HepG2 (cell line): ENCODE measurements around the gene ORMDL3. TPM values are rescaled to one million over a fixed set of nuclear protein-coding genes. Genes with fewer than 3 reads are reported as not detected.

Source experiments
- BCL6 ChIP-seq: IDR thresholded peaks from 2 replicates; pipeline ENCODE4 v1.6.1; 2016; ENCODE audit warnings: missing genetic modification reagents, missing compliant biosample characterization
- GATAD2A ChIP-seq: IDR thresholded peaks from 2 replicates; pipeline ENCODE4 v1.6.1; 2016
- KLF16 ChIP-seq, 2 experiments: sonication (generic) in 1 of 2; formaldehyde crosslinking in 1 of 2; IDR thresholded peaks; 2 replicates each; pipeline versions ENCODE4 v1.6.1 to v1.8.0; 2016 to 2023; ENCODE audit warnings: missing genetic modification reagents in 2 of 2, missing compliant biosample characterization in 1 of 2
- NFIC ChIP-seq: IDR thresholded peaks from 2 replicates; pipeline ENCODE4 v1.6.1; 2012; ENCODE audit warnings: mild to moderate bottlenecking, low read length, inconsistent platforms
- RFXAP ChIP-seq: sonication (generic); formaldehyde crosslinking; IDR thresholded peaks from 2 replicates; pipeline ENCODE4 v1.4.0; 2020; ENCODE audit warnings: missing genetic modification reagents, borderline replicate concordance
- YEATS4 ChIP-seq: sonication (generic); formaldehyde crosslinking; IDR thresholded peaks from 2 replicates; pipeline ENCODE4 v1.4.0; 2020; ENCODE audit warnings: missing genetic modification reagents, borderline replicate concordance
- ZNF296 ChIP-seq: sonication (generic); formaldehyde crosslinking; conservative IDR thresholded peaks from 2 replicates; pipeline ENCODE4 v1.5.0; 2020; ENCODE audit warnings: mild to moderate bottlenecking, missing genetic modification reagents
- ZNF598 ChIP-seq: sonication (generic); formaldehyde crosslinking; IDR thresholded peaks from 2 replicates; pipeline ENCODE4 v1.5.1; 2020; ENCODE audit warnings: mild to moderate bottlenecking, missing genetic modification reagents, borderline replicate concordance
- polyA plus RNA-seq, 8 experiments: library from polyadenylated mRNA; depleted of rRNA in 3 of 8; stranded (reverse) in 7 of 8; unstranded in 1 of 8; fragments of >200 nt; fragmentation: Illumina TruSeq in 4 of 8; extraction: Trizol in 4 of 8; gene quantifications; 2 replicates each; pipeline versions ENCODE4 v1.2.1 to v1.2.3, GENCODE V29; 2011 to 2016; ENCODE audit warnings: low read depth in 4 of 8, missing spikeins in 1 of 8, mixed read lengths in 1 of 8; ENCODE audit not compliant: insufficient read depth in 1 of 8
- total RNA-seq, 5 experiments: library from RNA; depleted of rRNA; stranded (reverse); fragments of >200 nt; fragmentation: Illumina TruSeq; extraction: Trizol; gene quantifications; 2 replicates each; pipeline ENCODE4 v1.2.3, GENCODE V29; 2016; ENCODE audit warnings: low read depth in 1 of 5
- TF ChIP-seq, protein P1 (sequence below): sonication (generic); formaldehyde crosslinking; IDR thresholded peaks from 2 replicates; pipeline ENCODE4 v1.5.0; 2020; ENCODE audit warnings: mild to moderate bottlenecking, missing genetic modification reagents, moderate library complexity
- TF ChIP-seq, protein P2 (sequence below): sonication (generic); formaldehyde crosslinking; IDR thresholded peaks from 2 replicates; pipeline ENCODE4 v1.5.0; 2020; ENCODE audit warnings: mild to moderate bottlenecking, missing genetic modification reagents
- TF ChIP-seq, protein P3 (sequence below), 2 experiments: sonication (generic) in 1 of 2; formaldehyde crosslinking in 1 of 2; IDR thresholded peaks; 2 replicates each; pipeline versions ENCODE4 v1.4.0 to v1.6.1; 2016 to 2020; ENCODE audit warnings: borderline replicate concordance in 1 of 2, low read depth in 1 of 2, mild to moderate bottlenecking in 1 of 2, missing genetic modification reagents in 1 of 2

Gene ORMDL3
- total and polyA plus RNA-seq, 2 of the 13 experiments (the other 11 are each of a cell fraction or from before 2014, with no cell fraction given): 181 to 384 TPM

DNA sequence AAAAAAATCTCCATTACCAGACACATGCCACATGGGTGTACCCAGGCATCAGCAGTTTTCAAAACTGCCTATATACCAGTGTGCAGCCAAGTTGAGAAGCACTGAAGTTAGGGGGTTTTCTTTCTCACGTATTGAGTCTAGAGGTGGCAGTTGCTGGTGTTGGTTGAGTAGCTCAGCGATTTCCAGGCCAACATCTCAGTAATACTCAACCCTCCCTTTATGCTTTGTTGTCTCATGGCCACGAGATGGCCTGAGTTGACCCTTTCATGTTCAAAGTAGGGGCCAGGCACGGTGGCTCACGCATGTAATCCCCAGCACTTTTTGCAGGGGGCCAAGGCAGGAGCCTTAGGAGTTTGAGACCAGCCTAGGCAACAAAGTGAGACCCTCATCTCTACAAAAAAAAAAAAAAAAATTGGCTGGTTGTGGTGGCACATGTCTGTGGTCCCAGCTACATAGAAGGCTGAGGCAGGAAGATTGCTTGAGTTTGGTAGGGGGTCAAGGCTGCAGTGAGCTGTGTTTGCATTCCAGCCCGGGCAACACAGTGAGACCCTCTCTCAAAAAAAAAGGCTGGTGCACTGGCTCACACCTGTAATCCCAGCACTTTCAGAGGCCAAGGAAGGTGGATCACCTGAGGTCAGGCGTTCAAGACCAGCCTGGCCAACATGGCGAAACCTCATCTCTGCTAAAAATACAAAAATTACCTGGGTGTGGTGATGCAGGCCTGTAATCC is 10.9 kb upstream of the ORMDL3 start (continued):
- TF ChIP-seq, protein P1, sequence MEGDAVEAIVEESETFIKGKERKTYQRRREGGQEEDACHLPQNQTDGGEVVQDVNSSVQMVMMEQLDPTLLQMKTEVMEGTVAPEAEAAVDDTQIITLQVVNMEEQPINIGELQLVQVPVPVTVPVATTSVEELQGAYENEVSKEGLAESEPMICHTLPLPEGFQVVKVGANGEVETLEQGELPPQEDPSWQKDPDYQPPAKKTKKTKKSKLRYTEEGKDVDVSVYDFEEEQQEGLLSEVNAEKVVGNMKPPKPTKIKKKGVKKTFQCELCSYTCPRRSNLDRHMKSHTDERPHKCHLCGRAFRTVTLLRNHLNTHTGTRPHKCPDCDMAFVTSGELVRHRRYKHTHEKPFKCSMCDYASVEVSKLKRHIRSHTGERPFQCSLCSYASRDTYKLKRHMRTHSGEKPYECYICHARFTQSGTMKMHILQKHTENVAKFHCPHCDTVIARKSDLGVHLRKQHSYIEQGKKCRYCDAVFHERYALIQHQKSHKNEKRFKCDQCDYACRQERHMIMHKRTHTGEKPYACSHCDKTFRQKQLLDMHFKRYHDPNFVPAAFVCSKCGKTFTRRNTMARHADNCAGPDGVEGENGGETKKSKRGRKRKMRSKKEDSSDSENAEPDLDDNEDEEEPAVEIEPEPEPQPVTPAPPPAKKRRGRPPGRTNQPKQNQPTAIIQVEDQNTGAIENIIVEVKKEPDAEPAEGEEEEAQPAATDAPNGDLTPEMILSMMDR (CRISPR knock-in tag): peak; percentile 68
- peak; percentile 33; the same call in 1 of the 2 replicates for TF ChIP-seq GATAD2A (CRISPR knock-in tag)
- TF ChIP-seq BCL6 (CRISPR knock-in tag): peak; percentile 61; the same call in 1 of the 2 replicates
- TF ChIP-seq ZNF598 (CRISPR knock-in tag): peak; percentile 56; the same call in 1 of the 2 replicates
- no peak for TF ChIP-seq ZNF296 (CRISPR knock-in tag)
- 0 out of 2 replicates have a peak, but pooled peaks have one; percentile 50 for TF ChIP-seq YEATS4 (CRISPR knock-in tag)
- TF ChIP-seq, protein P2, sequence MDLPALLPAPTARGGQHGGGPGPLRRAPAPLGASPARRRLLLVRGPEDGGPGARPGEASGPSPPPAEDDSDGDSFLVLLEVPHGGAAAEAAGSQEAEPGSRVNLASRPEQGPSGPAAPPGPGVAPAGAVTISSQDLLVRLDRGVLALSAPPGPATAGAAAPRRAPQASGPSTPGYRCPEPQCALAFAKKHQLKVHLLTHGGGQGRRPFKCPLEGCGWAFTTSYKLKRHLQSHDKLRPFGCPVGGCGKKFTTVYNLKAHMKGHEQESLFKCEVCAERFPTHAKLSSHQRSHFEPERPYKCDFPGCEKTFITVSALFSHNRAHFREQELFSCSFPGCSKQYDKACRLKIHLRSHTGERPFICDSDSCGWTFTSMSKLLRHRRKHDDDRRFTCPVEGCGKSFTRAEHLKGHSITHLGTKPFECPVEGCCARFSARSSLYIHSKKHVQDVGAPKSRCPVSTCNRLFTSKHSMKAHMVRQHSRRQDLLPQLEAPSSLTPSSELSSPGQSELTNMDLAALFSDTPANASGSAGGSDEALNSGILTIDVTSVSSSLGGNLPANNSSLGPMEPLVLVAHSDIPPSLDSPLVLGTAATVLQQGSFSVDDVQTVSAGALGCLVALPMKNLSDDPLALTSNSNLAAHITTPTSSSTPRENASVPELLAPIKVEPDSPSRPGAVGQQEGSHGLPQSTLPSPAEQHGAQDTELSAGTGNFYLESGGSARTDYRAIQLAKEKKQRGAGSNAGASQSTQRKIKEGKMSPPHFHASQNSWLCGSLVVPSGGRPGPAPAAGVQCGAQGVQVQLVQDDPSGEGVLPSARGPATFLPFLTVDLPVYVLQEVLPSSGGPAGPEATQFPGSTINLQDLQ (CRISPR knock-in tag): no peak
- TF ChIP-seq KLF16 (CRISPR knock-in tag; IDR thresholded peaks at IDR 0.05): peak in 1 of 2 experiments; percentile 48; a peak in 1 of 4 replicates
- TF ChIP-seq, protein P3, sequence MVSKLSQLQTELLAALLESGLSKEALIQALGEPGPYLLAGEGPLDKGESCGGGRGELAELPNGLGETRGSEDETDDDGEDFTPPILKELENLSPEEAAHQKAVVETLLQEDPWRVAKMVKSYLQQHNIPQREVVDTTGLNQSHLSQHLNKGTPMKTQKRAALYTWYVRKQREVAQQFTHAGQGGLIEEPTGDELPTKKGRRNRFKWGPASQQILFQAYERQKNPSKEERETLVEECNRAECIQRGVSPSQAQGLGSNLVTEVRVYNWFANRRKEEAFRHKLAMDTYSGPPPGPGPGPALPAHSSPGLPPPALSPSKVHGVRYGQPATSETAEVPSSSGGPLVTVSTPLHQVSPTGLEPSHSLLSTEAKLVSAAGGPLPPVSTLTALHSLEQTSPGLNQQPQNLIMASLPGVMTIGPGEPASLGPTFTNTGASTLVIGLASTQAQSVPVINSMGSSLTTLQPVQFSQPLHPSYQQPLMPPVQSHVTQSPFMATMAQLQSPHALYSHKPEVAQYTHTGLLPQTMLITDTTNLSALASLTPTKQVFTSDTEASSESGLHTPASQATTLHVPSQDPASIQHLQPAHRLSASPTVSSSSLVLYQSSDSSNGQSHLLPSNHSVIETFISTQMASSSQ (IDR thresholded peaks at IDR 0.05; ENCODE audit: low read depth): no peak
- TF ChIP-seq, protein P3 (CRISPR knock-in tag; IDR thresholded peaks at IDR 0.05; ENCODE audit: borderline replicate concordance): no peak
- TF ChIP-seq RFXAP (CRISPR knock-in tag): 0 out of 2 replicates have a peak, but pooled peaks have one; percentile 53
- TF ChIP-seq NFIC: no peak
